Measurements from ENCODE around the gene TFF3. TPM values are rescaled to one million over a fixed set of nuclear protein-coding genes. Genes with fewer than 3 reads are reported as not detected.

TFF3 gene
- total RNA-seq, 2 donors from 2014 or later = 5.5 TPM; not detected in 1

DNA sequence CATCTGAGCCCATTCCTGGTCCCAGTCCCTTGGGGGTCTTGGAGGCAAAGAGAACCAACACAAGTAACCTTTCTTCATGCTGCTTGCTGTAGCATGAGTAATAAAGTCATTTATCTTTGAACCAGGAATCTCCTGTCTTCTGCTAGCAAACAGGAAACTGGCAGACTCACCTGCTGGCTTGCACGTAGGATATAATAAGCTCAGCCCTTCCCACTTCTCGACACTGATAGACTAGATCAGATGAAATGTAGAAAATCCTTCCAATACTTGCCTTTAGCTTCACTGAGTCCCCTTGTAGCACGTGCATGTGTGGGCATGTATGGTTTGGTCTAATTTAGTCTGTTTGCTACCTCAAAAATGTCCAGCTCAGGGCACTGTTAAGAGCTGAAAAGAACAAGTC is 42.1 kb upstream of the TFF3 start:
- Mint-ChIP-seq H3K4me3 (no peak overlapping the region), H3K9me3 (peaks cover 16% of the 10 kb centered on the region), H3K4me1 (no peaks in the 10 kb centered on the region), H3K27me3 (ENCODE audit: insufficient read depth) (peaks cover 2% of the 10 kb centered on the region), H3K36me3 (ENCODE audit: low read depth) (no peaks in the 10 kb centered on the region), H3K27ac (no peak overlapping the region)
- Histone ChIP-seq H3K36me3 (ENCODE audit: control insufficient read depth, insufficient read depth, low read length) (no peaks in the 10 kb centered on the region), H3K4me1 (ENCODE audit: control insufficient read depth, insufficient read depth, low read length) (no peaks in the 10 kb centered on the region), H3K27me3 (ENCODE audit: control insufficient read depth, insufficient read depth, low read length, poor library complexity, severe bottlenecking) (no peaks in the 10 kb centered on the region), H3K27ac (ENCODE audit: low read depth, low read length) (no peak overlapping the region), H3K9ac (ENCODE audit: extremely low read depth, low read length, poor library complexity, severe bottlenecking) (no peak overlapping the region), H3K4me3 (ENCODE audit: low read length) (no peak overlapping the region), H3K9me3 (ENCODE audit: control insufficient read depth, low read length) (no peaks in the 10 kb centered on the region)
- no peak for DNase-seq
- TF ChIP-seq, protein P1, sequence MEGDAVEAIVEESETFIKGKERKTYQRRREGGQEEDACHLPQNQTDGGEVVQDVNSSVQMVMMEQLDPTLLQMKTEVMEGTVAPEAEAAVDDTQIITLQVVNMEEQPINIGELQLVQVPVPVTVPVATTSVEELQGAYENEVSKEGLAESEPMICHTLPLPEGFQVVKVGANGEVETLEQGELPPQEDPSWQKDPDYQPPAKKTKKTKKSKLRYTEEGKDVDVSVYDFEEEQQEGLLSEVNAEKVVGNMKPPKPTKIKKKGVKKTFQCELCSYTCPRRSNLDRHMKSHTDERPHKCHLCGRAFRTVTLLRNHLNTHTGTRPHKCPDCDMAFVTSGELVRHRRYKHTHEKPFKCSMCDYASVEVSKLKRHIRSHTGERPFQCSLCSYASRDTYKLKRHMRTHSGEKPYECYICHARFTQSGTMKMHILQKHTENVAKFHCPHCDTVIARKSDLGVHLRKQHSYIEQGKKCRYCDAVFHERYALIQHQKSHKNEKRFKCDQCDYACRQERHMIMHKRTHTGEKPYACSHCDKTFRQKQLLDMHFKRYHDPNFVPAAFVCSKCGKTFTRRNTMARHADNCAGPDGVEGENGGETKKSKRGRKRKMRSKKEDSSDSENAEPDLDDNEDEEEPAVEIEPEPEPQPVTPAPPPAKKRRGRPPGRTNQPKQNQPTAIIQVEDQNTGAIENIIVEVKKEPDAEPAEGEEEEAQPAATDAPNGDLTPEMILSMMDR (conservative IDR thresholded peaks at IDR 0.05) = no peak
- WGBS, 2 experiments (ENCODE audit: insufficient coverage in 1 of 2, insufficient read length in 1 of 2) = 90 to 93% methylated on average over 1 to 3 of the region's 3 CpGs

DNA sequence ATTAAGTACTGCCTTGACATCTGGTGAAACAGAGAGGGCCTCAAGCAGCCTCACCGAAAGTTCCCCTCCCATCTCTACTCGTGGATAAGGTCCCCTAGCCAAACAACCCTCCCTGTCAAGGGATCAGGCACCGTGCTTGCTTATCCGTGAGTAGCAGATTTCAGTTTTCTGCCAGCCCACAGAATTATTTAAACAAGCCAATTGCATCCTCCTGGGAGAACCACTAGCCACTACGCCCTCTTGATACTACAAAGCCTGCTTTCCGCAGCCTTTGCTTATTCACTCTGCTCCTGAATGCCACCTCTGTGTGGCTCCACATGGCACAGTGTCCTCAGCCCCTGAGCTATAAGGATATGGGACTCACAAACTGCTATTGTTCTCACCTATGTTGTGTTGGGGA is 41.4 kb upstream of the TFF3 start:
- DNase-seq = no peak
- Histone ChIP-seq H3K27ac (ENCODE audit: low read depth, low read length) (no peak overlapping the region), H3K4me3 (ENCODE audit: low read length) (no peak overlapping the region), H3K36me3 (ENCODE audit: control insufficient read depth, insufficient read depth, low read length) (no peaks in the 10 kb centered on the region), H3K4me1 (ENCODE audit: control insufficient read depth, insufficient read depth, low read length) (no peaks in the 10 kb centered on the region), H3K9me3 (ENCODE audit: control insufficient read depth, low read length) (no peaks in the 10 kb centered on the region), H3K27me3 (ENCODE audit: control insufficient read depth, insufficient read depth, low read length, poor library complexity, severe bottlenecking) (no peaks in the 10 kb centered on the region), H3K9ac (ENCODE audit: extremely low read depth, low read length, poor library complexity, severe bottlenecking) (no peak overlapping the region)
- Mint-ChIP-seq H3K4me3 (no peak overlapping the region), H3K9me3 (peaks cover 16% of the 10 kb centered on the region), H3K27me3 (ENCODE audit: insufficient read depth) (peaks cover 2% of the 10 kb centered on the region), H3K27ac (no peak overlapping the region), H3K36me3 (ENCODE audit: low read depth) (no peaks in the 10 kb centered on the region), H3K4me1 (no peaks in the 10 kb centered on the region)
- TF ChIP-seq, protein P1 (conservative IDR thresholded peaks at IDR 0.05) = no peak
- 69 to 83% methylated on average over 5 to 6 of the region's 6 CpGs for WGBS, 2 experiments (ENCODE audit: insufficient coverage in 1 of 2, insufficient read length in 1 of 2)

DNA sequence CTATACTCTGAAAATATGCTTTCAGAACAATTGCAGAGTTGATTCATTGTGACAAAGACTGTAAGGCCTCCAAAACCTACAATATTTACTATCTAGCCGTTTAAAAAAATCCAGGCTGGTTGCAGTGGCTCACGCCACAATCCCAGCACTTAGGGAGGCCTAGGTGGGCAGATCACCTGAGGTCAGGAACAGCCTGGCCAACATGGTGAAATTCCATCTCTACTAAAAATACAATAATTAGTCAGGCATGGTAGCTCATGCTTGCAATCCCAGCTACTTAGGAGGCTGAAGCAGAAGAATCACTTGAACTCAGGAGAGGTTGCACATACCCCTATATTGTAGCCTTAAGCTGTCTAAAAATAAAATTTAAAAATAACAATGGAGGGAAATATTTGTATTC is 40.8 kb upstream of the TFF3 start:
- no peak for DNase-seq
- Mint-ChIP-seq H3K27ac (no peak overlapping the region), H3K27me3 (ENCODE audit: insufficient read depth) (peaks cover 2% of the 10 kb centered on the region), H3K4me3 (no peak overlapping the region), H3K9me3 (peaks cover 16% of the 10 kb centered on the region), H3K4me1 (no peaks in the 10 kb centered on the region), H3K36me3 (ENCODE audit: low read depth) (no peaks in the 10 kb centered on the region)
- TF ChIP-seq, protein P1 (conservative IDR thresholded peaks at IDR 0.05) = no peak
- H3K36me3 ChIP-seq (ENCODE audit: control insufficient read depth, insufficient read depth, low read length) = no peaks in the 10 kb centered on the region
- no peaks in the 10 kb centered on the region for H3K9me3 ChIP-seq (ENCODE audit: control insufficient read depth, low read length)
- H3K9ac ChIP-seq (ENCODE audit: extremely low read depth, low read length, poor library complexity, severe bottlenecking) = no peak overlapping the region
- no peaks in the 10 kb centered on the region for H3K27me3 ChIP-seq (ENCODE audit: control insufficient read depth, insufficient read depth, low read length, poor library complexity, severe bottlenecking)
- no peaks in the 10 kb centered on the region for H3K4me1 ChIP-seq (ENCODE audit: control insufficient read depth, insufficient read depth, low read length)
- H3K27ac ChIP-seq (ENCODE audit: low read depth, low read length) = no peak overlapping the region
- no peak overlapping the region for H3K4me3 ChIP-seq (ENCODE audit: low read length)
- WGBS, 2 experiments (ENCODE audit: insufficient coverage in 1 of 2, insufficient read length in 1 of 2) = 80 to 95% methylated on average over 2 of the region's 2 CpGs
